GM12892 (cell line): ENCODE results near the gene HSPA12B.

Experiments
- DNase-seq: peaks from one replicate; pipeline ENCODE4 v3.0.0; 2011; ENCODE audit not compliant: insufficient read length
- FAIRE-seq: peaks from 2 replicates; lab custom pipeline; 2011; peaks lifted over from hg19 to GRCh38; lab: Jason Lieb, UNC
- POLR2A ChIP-seq: IDR thresholded peaks from 2 replicates; pipeline ENCODE4 v1.6.1; 2011; ENCODE audit warnings: low read depth, low read length, control low read depth
- POLR2AphosphoS5 ChIP-seq: IDR thresholded peaks from 2 replicates; pipeline ENCODE4 v1.6.1; 2011; ENCODE audit warnings: low read depth, low read length, control low read depth
- TAF1 ChIP-seq: IDR thresholded peaks from 2 replicates; pipeline ENCODE4 v1.6.1; 2011; ENCODE audit warnings: low read depth, mild to moderate bottlenecking, control low read depth, low read length, borderline replicate concordance

HSPA12B gene

DNA sequence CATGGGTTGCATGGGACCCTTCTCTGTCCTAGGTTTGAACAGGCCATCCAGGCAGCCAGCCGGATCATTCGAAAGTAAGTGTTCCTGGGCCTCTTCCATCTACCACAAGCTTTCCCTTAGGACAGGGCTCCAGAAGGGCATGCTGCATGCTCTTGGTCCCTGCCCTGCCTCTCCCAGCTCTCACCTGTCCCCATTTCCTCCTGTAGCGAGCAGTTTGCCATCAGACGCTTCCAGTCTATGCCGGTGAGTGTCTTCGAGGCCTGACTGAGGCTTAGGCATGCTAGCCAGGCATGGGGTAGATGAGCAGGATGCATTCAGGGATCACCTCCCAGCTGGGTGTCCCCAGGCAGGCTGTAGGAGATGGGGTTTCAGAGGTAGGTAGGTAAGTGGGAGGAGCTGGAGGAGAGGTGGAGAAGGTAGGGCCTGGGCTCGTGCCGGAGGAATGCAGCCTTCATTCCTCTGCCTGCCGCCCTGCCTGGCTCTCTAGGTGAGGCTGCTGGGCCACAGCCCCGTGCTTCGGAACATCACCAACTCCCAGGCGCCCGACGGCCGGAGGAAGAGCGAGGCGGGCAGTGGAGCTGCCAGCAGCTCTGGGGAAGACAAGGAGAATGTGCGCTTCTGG is 67.9 kb downstream of the HSPA12B start:
- DNase-seq (no peak), FAIRE-seq (no peak)
- TF ChIP-seq POLR2AphosphoS5 = no peak
- no peak for TF ChIP-seq POLR2A
- TF ChIP-seq TAF1 = no peak

DNA sequence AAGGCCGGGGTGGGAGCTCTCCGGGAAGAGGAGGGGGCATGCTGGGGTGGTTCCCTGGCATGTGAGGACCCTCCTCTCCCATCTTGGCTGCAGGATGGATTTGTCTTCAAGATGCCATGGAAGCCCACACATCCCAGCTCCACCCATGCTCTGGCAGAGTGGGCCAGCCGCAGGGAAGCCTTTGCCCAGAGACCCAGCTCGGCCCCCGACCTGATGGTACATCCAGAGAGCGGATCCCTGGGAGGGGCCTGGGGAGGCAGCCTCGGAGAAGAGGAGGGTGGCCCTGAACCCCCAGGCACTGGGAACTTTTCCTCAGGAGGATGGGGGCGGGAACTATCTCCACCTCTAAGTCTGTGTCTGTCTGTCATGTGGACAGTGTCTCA is 68.4 kb downstream of the HSPA12B start:
- TF ChIP-seq TAF1 (no peak), POLR2AphosphoS5 (no peak), POLR2A (no peak)
- FAIRE-seq (no peak), DNase-seq (no peak)

DNA sequence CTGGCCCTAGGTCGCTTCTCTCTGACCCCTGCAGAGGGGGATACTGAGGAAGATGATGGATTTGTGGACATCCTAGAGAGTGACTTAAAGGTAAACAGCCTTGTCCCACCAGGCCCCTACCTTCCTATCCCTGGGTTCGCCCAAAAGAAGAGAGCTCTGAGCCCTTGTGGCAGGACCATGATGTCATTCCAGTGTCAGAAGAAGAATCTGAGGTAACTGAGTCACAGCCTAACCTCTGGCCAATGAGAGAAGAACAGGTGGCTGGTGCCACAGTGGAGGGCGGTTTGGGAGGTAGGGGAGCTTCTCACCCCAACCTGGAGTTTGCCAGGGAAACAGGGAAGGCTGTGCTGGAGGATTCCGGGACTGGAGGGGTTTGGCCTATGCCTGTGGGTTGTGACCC is 68.8 kb downstream of the HSPA12B start:
- FAIRE-seq = no peak
- no peak for DNase-seq
- TF ChIP-seq POLR2AphosphoS5 (no peak), POLR2A (no peak), TAF1 (no peak)

DNA sequence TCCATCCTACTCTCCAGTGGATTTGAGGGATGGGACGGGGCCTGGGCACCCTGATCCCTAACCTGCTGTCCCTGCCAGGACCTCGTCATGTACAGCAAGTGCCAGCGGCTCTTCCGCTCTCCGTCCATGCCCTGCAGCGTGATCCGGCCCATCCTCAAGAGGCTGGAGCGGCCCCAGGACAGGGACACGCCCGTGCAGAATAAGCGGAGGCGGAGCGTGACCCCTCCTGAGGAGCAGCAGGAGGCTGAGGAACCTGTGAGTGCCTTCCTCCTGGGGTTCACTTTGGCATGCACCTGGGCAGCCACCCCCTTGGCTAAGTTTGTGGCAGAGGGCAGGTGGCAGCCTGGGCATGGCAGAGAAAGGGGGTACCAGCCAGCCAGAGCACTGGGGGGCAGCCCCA is 69.4 kb downstream of the HSPA12B start:
- FAIRE-seq = no peak
- no peak for DNase-seq
- TF ChIP-seq POLR2AphosphoS5 (no peak), POLR2A (no peak), TAF1 (no peak)
